ENCODE results near the gene CDK5R1. TPM values are rescaled to one million over a fixed set of nuclear protein-coding genes. Genes with fewer than 3 reads are reported as not detected.

Gene CDK5R1
- total RNA-seq, 1 experiment from 2014 or later, result 9.9 TPM

DNA sequence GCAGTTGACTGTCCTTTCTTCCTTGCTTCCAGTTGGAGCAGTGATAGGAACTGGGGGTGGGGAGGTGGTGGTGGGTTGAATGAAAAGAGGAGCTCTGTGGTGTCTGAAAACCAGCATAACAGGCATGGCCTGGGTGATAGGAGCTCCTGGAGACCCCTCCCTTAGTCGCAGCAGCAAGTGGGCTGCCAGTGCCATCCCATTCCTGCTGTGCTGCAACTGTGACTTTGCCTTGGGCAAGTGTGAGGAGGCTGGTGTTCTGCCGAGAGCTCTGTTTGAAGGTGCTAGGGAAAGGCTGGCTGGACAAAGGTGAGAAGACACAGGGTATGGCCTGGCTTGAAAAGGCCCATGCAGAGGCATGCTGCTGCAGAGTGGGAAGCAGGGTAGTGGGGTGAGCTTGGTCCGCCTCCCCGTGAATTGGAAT, 2.7 kb upstream of the CDK5R1 start:
- DNase-seq (ENCODE audit: low spot score) (no peak), ATAC-seq (no peak)
- CTCF ChIA-PET, result interaction anchor here (0.6 to 2.7 kb wide), 19 partner anchors 11 to 453 kb away, joined by 3 to 20 read pairs (median 4); partner anchors contain the start of genes MYO1D and PSMD11
- peak overlapping the region; percentile 81 for H3K27ac Mint-ChIP-seq
- H3K36me3 Mint-ChIP-seq, result peaks cover 34% of the 10 kb centered on the region
- no peaks in the 10 kb centered on the region for H3K27me3 Mint-ChIP-seq (ENCODE audit: low read depth)
- peaks cover 42% of the 10 kb centered on the region for H3K4me1 Mint-ChIP-seq
- H3K4me3 Mint-ChIP-seq, result no peak overlapping the region
- TF ChIP-seq TEAD4 (CRISPR knock-in tag; IDR thresholded peaks at IDR 0.05) (no peak), PRRX2 (CRISPR knock-in tag; IDR thresholded peaks at IDR 0.05) (no peak), ZNF396 (CRISPR knock-in tag; IDR thresholded peaks at IDR 0.05; ENCODE audit: borderline replicate concordance) (no peak)
- TF ChIP-seq, protein P1, sequence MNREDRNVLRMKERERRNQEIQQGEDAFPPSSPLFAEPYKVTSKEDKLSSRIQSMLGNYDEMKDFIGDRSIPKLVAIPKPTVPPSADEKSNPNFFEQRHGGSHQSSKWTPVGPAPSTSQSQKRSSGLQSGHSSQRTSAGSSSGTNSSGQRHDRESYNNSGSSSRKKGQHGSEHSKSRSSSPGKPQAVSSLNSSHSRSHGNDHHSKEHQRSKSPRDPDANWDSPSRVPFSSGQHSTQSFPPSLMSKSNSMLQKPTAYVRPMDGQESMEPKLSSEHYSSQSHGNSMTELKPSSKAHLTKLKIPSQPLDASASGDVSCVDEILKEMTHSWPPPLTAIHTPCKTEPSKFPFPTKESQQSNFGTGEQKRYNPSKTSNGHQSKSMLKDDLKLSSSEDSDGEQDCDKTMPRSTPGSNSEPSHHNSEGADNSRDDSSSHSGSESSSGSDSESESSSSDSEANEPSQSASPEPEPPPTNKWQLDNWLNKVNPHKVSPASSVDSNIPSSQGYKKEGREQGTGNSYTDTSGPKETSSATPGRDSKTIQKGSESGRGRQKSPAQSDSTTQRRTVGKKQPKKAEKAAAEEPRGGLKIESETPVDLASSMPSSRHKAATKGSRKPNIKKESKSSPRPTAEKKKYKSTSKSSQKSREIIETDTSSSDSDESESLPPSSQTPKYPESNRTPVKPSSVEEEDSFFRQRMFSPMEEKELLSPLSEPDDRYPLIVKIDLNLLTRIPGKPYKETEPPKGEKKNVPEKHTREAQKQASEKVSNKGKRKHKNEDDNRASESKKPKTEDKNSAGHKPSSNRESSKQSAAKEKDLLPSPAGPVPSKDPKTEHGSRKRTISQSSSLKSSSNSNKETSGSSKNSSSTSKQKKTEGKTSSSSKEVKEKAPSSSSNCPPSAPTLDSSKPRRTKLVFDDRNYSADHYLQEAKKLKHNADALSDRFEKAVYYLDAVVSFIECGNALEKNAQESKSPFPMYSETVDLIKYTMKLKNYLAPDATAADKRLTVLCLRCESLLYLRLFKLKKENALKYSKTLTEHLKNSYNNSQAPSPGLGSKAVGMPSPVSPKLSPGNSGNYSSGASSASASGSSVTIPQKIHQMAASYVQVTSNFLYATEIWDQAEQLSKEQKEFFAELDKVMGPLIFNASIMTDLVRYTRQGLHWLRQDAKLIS (CRISPR knock-in tag; IDR thresholded peaks at IDR 0.05; ENCODE audit: borderline replicate concordance), result no peak
- no peaks in the 10 kb centered on the region for H3K9me3 Mint-ChIP-seq
- POLR2A ChIA-PET, result interaction anchor here (0.6 kb wide), 1 partner anchor 44 kb away, joined by 5 read pairs; no protein-coding TSS in a partner anchor

DNA sequence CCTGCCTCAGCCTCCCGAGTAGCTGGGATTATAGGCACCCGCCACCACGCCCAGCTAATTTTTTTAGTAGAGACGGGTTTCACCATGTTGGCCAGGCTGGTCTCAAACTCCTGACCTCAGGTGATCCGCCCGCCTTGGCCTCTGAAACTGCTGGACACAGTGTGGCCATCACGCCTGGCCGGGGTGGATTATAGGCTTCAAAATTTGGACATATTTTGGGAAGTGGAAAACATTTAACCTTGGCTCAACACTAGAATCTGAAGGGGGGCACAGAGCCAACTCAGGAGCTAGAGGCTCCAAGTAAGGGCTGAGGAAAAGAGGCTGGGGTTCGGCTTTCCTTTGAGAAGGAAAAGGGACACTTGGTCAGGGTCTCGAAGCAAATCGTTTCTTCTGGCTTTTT, 2.2 kb upstream of the CDK5R1 start:
- Mint-ChIP-seq H3K4me3 (no peak overlapping the region), H3K27me3 (ENCODE audit: low read depth) (no peaks in the 10 kb centered on the region), H3K36me3 (peaks cover 34% of the 10 kb centered on the region), H3K4me1 (peaks cover 48% of the 10 kb centered on the region), H3K9me3 (no peaks in the 10 kb centered on the region), H3K27ac (no peak overlapping the region)
- CTCF ChIA-PET, result interaction anchor here (1.0 to 2.7 kb wide), 13 partner anchors 13 to 393 kb away, joined by 3 to 20 read pairs (median 6); partner anchors contain the start of genes MYO1D and PSMD11
- DNase-seq (ENCODE audit: low spot score) (no peak), ATAC-seq (no peak)
- TF ChIP-seq ELF4 (CRISPR knock-in tag; IDR thresholded peaks at IDR 0.05; ENCODE audit: low read depth) (no peak), FOXP1 (CRISPR knock-in tag; IDR thresholded peaks at IDR 0.05; ENCODE audit: borderline replicate concordance) (no peak), SMAD3 (CRISPR knock-in tag; IDR thresholded peaks at IDR 0.05; ENCODE audit: borderline replicate concordance) (no peak)
- TF ChIP-seq, protein P2, sequence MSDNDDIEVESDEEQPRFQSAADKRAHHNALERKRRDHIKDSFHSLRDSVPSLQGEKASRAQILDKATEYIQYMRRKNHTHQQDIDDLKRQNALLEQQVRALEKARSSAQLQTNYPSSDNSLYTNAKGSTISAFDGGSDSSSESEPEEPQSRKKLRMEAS (CRISPR knock-in tag; IDR thresholded peaks at IDR 0.05), result no peak
- POLR2A ChIA-PET, result interaction anchor here (0.7 kb wide), 1 partner anchor 245 kb away, joined by 5 read pairs; no protein-coding TSS in a partner anchor

DNA sequence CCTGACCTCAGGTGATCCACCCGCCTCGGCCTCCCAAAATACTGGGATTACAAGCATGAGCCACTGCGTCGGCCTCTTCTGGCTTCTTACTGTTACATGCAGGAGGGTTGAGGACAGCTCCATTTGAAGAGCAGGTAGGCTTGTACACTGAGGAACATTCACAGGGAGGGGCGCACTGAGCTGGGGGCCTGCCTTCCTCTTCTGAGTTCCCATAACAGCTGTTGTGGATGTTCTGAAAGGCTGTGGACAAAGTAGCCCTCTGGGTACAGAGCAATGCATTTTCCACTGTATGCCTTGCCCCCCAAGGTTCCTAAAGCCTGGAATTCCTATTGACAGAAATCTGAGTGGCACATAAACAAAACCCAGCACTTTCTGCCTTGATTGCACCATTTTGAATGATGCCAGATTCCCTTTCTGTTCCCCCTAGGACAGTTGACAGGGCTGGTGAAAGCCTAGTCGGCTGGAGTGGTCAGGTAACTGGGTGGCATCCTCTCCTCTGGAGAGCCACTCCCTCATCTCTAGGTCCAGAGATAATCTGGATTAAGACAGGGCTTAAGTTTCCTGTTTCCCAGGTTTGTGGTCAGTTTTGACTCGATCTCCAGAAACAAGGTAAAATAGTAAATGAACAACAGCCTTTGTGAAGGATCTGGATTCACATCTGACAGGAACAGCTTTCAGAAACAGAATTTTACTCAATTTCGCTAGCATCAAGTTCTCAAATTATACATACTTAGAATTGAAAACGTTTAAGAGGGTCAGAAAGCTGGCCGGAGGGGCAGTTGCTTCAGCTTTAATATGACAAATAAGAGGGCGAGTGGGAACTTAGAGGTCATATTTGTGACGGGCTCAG, 1.3 kb upstream of the CDK5R1 start:
- CTCF ChIA-PET, result interaction anchor here (1.6 to 4.0 kb wide), 5 partner anchors 24 to 232 kb away, joined by 4 to 20 read pairs (median 7); partner anchors contain the start of gene PSMD11
- ATAC-seq (no peak), DNase-seq (ENCODE audit: low spot score) (no peak)
- peak overlapping the region; percentile 58 for H3K4me3 Mint-ChIP-seq
- TF ChIP-seq ATF1 (CRISPR knock-in tag; IDR thresholded peaks at IDR 0.05) (no peak), RELA (CRISPR knock-in tag; IDR thresholded peaks at IDR 0.05; ENCODE audit: borderline replicate concordance) (no peak), ZBTB21 (CRISPR knock-in tag; IDR thresholded peaks at IDR 0.05; ENCODE audit: borderline replicate concordance) (no peak), RORB (CRISPR knock-in tag; IDR thresholded peaks at IDR 0.05) (no peak), ZNF232 (CRISPR knock-in tag; IDR thresholded peaks at IDR 0.05) (no peak), CREB1 (CRISPR knock-in tag; IDR thresholded peaks at IDR 0.05) (no peak), CDX4 (CRISPR knock-in tag; IDR thresholded peaks at IDR 0.05; ENCODE audit: borderline replicate concordance) (no peak)
- H3K36me3 Mint-ChIP-seq, result peaks cover 31% of the 10 kb centered on the region
- no peaks in the 10 kb centered on the region for H3K27me3 Mint-ChIP-seq (ENCODE audit: low read depth)
- POLR2A ChIA-PET, result interaction anchor here (0.7 to 1.6 kb wide), 3 partner anchors 17 to 246 kb away, joined by 4 to 8 read pairs (median 5); partner anchors contain the start of gene PSMD11
- peaks cover 56% of the 10 kb centered on the region for H3K4me1 Mint-ChIP-seq
- H3K9me3 Mint-ChIP-seq, result no peaks in the 10 kb centered on the region
- peak overlapping the region; percentile 33; the same call in 1 of the 2 replicates for H3K27ac Mint-ChIP-seq
